Fibroblast of peridontal ligament (primary cell): ENCODE data around the gene GP2.
"Not testable (repeated sequence)": the region's sequence is repeated elsewhere in the genome, so short reads cannot be mapped to it uniquely, and the experiment has no call there.

Experiments
- DNase-seq: peaks from one replicate; pipeline ENCODE4 v3.0.0-alpha.2; 2010; ENCODE audit errors: extremely low read depth

The GP2 gene

DNA sequence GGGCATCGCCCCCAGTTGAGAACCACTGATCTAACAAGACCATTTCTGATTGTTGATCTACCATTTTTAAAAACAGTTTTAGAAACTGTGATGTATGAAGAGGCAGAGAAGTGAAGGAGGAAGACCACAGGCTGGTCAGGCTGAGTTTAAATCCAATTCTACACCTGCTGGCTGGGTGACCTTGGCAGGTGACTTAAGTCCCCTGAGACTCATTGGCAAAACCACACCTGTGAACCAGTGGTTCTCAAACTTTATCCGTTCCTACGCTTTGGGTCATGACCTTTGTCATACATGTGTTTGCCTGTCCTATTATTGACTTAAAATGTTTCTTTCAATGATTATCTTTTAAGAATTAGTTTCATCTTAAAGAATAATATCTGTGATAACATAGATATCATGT is 2.3 kb downstream of the GP2 start:
- DNase-seq: no peak

DNA sequence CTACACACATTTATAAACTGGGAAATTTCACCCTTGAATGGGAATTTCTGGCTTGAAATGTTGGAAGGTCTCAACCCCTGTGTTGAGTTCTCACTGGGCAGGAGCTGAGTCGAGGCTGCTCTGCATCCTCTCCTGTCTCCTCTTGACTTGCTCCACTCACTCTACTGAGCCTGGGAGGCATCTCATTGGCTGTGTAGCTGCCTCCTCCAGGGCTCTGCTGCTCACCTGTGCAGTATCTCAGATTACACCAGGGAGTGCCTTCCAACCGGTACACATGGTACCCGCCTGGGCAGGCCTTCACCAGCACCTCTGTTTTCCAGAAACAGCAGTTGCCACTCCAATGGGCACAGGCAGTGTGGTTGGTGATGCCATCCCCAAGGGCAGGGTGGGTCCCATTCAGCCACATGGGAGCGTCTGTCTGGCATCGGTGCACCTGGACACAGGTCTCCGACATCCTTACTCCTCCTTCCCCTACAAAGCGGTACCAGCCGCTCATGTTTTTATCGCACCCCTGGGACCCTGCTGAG is 3.7 kb downstream of the GP2 start:
- DNase-seq: no peak

DNA sequence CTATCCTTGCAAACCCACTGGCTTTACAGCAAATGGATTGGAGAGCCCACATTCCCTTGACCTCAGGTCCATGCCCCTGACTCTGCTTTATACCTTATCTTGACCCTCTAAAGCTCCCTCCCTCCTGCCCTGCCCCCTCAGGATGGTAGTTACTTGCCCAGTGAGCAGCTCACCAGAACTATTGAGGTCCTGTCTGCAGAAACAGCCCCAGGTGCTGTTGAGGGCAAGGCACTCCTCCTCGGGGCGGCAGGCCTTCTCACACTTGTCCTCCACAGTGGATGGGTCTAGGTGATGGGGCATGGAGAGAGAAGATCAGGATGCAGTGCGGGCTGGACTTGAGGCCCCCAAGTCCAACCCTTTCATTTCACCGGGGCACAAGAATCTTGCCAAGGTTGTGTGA is 4.6 kb downstream of the GP2 start:
- no peak for DNase-seq

DNA sequence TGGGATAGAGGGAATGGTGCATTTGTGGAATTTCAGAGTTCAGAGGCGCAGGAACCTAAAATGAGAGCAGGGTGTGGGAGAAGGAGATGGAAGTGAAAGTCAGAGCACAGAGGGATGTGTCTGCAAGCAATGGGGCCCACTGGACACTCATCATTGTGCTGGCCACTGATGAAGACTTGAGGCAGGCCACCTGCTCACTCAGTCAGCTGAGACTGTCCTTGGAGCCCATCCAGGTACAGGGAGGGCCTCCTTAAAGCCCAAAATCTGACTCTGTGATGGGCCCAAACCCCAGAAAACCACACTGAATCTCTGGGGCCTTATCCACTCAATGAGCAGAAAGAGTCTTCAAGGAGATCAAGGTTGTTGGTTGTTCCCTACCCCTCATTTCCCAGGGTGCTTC is 5.6 kb downstream of the GP2 start:
- DNase-seq: no peak

DNA sequence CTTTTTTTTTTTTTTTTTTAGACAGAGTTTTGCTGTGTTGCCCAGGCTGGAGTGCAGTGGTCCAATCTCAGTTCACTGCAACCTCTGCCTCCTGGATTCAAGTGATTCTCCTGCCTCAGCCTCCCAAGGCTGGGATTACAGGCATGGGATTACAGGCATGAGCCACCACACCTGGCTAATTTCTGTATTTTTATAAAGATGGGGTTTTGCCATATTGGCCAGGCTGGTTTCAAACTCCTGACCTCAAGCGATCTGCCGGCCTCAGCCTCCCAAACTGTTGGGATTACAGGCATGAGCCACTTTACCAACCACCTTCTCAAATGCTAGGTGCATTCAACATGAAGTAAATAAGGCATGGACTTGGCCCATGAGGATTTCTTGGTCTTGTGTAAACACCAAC is 6.3 kb downstream of the GP2 start:
- not testable (repeated sequence) for DNase-seq

DNA sequence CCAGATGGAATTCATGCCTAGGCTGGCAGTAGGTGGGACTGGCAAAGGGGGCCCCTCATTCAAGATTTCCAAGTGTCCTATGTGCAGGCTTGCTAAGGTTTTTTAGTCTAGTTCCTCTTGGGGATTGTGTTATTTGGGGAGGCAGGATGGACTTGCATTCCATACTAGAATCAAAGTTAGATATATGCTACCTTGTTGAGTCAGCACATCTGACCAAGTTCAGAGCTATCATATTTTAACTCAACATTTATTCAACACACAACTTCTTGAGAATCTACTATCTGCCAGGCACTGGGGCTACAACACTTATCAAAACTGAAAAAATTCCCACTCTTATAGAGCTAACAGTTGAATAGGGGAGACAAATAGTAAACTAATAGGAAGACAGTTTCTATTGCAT is 6.7 kb downstream of the GP2 start:
- DNase-seq: no peak

DNA sequence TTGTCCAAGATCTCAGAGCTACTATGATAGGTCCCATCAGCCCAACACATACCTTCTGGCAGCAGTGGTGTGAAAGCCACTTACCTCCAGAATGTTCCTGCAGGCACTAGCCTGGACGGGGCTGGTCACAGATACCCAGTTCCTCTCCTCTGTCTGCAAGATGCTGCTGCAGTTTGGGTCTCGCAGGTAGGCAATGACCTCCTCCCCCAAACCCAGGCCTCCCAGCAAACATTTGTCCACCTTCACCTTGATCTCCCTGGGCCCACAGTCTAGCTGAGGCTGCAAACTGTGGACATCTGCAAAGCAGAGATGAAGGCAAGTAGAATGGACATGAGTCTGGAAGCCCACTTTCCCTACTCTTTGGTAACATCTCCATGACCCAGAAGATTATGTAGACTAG is 7.1 kb downstream of the GP2 start:
- DNase-seq: no peak

DNA sequence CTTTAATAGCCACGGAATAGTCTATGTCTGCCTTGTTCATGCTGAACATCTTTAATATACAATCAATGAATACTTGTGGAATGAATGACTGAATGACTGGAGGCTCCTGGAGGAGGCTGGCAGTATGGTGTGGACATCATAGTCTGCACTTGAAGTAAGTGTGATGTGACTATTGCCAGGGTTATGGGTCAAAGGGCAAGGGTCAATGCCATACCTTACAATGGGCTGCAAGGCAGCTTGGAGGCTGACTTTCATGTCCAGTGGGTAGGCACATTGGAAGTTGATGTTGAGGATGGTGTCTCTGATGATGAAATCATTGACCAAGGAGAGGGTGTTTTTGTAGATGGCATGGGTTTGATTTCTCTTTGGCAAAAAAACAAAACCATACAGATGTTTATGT is 7.9 kb downstream of the GP2 start:
- no peak for DNase-seq

GRCh38 chr16:20318437-20318836 is 8.9 kb downstream of the GP2 start:
- DNase-seq: no peak

GRCh38 chr16:20318006-20318405 is 9.3 kb downstream of the GP2 start:
- no peak for DNase-seq

- no peak for DNase-seq
Measured at GRCh38 chr16:20317117-20317516, 10.2 kb downstream of the GP2 start.

- DNase-seq: no peak
Measured at GRCh38 chr16:20316715-20317114, 10.6 kb downstream of the GP2 start.

- no peak for DNase-seq
Measured at GRCh38 chr16:20315764-20316163, 11.5 kb downstream of the GP2 start.

- no peak for DNase-seq
Measured at GRCh38 chr16:20314575-20314974, 12.7 kb downstream of the GP2 start.

DNA sequence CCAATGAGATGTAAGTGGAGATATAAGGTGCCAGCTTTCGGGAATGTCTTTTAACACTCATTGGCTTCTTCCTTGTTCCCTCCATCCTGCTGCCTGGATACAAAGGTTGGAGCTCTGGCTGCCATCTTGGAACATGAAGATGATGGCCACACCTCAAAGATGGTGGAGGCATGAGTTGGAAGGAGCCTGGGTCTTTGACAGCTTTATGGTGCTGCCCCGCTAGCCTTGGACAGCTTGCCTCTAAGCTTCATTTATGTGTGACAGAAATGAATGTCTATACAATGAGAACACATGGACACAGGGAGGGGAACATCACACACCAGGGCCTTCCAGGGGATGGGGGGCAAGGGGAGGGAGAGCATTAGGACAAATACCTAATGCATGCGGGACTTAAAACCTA is 13.6 kb downstream of the GP2 start:
- DNase-seq: no peak

DNA sequence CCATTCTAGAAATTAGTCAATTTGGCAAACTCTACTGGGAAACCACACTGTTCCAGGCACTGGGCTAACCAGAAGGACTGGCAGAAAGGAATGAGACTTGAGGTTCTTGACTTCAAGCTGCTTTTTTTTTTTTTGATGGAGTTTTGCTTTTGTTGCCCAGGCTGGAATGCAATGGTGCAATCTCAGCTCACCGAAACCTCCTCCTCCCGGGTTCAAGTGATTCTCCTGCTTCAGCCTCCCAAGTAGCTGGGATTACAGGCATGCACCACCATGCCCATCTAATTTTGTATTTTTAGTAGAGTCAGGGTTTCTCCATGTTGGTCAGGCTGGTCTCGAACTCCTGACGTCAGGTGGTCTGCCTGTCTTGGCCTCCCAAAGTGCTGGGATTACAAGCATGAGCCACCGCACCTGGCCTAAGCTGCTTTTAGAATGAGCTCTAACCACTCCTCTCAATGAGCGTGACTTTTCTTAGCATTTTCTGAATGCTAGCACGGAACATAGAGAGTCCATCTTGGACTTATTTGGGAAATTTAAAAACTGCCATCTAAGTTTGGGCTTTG is 14.7 kb downstream of the GP2 start:
- not testable (repeated sequence) for DNase-seq

DNA sequence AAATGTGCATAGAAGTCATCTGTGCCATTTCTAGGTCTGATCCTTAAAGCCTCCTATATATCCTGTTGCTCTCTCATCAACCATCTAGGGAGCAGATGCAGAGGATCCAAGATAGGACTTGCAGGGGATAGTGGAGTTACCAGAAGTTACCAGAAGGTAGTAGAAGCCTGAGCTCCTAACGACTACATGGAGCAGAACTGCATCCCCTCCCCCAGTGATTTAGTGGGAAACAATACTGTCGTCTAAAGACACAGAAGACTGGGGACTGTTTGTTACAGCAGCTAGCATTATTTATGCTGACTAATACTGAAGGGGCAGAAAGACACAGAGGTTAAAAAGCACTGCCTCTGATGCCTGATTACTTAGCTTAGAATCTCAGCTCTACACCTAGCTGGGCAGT is 15.8 kb downstream of the GP2 start:
- no peak for DNase-seq

- no peak for DNase-seq
Measured at GRCh38 chr16:20310421-20311395, 16.6 kb downstream of the GP2 start.

DNA sequence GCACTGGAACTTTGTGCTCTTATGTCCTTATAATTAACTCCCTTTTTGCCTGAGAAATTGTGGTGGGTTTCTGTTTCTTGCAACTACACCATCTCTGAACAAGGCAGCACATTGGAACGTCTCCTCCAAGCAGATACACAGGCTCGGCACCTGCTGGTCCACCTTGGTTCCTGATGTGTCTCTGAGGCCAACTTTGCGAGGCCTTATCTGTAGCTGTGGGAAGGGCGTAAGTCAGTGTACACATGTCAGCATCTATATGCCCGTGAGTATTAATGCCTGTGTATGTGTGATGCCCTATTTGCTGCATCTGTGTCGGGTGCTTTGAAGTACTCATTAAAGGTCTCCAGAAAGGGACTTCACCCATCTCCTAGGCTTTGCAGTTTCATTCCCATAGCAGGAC is 17.5 kb downstream of the GP2 start:
- no peak for DNase-seq

DNA sequence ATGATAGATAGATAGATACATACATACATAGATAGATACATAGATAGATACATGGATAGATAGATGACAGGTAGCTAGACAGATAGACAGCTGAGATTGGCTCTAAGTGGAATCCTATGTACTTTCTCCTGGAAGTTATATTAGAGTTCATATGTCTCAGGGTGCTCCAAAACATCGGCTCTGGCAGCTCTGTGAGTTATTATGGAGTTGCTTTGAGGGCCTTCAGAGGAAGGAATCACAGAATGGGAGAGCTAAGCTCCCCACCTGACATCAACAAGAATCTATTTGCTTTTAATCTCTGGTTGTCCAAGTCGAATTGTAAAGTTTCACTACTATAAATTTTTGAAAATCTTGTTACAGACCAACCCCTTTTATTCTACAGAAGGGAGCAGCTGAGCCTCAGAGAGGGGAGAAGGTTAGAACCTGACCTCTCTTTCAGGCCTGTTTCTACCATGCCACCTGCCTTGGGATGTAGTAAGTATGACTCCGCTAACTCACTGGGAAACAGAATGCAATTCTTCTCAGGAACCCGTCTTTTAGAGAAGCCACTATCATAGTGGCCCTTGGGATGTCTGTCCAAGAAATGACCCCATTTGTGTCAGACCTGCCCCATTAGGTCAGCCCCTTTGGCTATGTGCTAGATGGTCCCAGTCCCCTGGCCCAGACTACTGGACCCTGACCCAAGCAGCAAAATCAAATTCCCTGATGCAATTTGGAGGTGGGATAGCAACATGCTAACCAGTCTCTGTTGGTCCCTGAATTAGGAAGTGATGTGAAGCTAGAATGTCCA is 18.3 kb downstream of the GP2 start:
- no peak for DNase-seq

DNA sequence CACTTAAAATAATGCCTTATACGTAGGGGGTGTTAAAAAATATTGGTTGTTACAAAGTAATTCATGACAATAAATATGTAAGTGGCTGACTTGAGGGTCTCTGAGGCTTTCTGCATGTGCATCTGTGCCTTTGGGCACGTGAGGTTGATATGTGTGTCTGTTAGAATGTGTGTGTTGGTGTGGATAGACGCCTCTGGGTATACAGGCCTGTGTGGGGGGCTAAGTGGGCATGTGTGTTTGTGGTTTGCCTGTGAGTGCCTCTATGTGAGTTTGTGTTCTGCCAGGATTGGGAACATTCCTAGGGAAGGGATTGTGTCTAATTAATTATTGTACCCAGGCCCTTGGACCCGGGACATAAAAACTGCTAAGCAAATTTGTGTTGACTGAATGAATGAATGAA is 19.0 kb downstream of the GP2 start:
- DNase-seq: no peak

GRCh38 chr16:20307791-20308190 is 19.5 kb downstream of the GP2 start:
- DNase-seq: no peak
